Measurements from ENCODE around the gene KIRREL3.

The KIRREL3 gene

DNA sequence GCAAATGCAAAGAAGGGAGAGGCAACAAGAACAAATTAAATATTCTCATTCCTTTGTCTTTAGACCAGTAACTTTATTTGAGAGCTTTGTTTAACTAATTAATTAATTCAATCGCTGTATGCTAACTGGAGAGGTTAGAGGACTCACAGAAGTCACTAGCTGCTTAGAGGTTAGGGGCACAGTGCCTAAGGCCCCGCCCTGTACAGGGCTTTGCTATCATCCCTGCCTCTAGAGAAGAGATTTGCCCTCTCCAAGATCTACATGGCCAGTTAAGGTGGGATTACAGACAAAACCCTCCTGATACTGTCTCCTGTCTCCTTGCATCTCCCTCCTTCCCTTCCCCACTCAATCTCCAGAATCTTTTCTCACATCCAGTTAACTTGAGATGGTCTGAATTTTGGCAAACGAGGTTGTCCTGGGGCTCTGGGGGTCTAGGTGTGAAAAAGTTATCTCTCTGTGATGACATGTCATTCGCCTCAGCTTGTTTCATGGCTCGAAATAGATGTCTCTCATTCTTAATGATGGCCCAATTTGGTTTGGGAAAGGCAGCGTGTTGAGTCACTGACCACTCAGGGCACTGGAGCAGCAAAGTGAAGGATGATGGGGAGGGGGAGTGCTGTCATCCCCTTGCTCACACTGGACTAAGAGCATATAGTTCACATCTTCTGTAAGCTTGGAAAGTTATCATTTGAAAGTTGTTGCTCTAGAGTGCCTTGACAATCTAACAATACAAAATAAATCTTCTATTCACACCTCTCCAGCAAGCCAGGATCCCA is 190.9 kb downstream of the KIRREL3 start:
- H3K36me3 ChIP-seq (ENCODE audit: low read length), result no peaks in the 10 kb centered on the region
- no peaks in the 10 kb centered on the region for H3F3A ChIP-seq (ENCODE audit: insufficient read depth)

DNA sequence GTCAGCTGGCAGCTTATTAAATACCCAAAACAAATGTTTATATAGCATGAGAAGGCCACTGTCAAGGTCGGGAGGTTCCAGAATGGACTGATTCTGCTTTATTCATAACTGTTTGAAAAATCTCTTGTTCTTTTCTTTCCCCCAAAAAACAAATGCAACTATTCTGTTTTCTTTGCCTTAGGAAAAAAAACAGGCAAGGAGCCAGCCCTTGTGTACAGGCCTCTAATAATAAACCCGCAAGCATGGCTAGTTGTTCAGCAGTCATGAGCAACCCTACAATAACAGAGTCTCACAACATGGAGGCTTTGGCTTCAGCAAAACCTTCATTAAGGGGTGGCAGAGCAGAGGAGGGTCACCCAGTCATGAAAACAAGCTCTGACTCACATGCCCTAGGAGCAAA is 191.7 kb downstream of the KIRREL3 start:
- H2AFZ ChIP-seq (ENCODE audit: low read depth, low read length, severe bottlenecking), result no peak overlapping the region
- no peak for TF ChIP-seq EZH2phosphoT487 (conservative IDR thresholded peaks at IDR 0.05; ENCODE audit: low read length)
- TF ChIP-seq, protein P1, sequence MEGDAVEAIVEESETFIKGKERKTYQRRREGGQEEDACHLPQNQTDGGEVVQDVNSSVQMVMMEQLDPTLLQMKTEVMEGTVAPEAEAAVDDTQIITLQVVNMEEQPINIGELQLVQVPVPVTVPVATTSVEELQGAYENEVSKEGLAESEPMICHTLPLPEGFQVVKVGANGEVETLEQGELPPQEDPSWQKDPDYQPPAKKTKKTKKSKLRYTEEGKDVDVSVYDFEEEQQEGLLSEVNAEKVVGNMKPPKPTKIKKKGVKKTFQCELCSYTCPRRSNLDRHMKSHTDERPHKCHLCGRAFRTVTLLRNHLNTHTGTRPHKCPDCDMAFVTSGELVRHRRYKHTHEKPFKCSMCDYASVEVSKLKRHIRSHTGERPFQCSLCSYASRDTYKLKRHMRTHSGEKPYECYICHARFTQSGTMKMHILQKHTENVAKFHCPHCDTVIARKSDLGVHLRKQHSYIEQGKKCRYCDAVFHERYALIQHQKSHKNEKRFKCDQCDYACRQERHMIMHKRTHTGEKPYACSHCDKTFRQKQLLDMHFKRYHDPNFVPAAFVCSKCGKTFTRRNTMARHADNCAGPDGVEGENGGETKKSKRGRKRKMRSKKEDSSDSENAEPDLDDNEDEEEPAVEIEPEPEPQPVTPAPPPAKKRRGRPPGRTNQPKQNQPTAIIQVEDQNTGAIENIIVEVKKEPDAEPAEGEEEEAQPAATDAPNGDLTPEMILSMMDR (IDR thresholded peaks at IDR 0.05; ENCODE audit: insufficient read depth, low read length, poor library complexity, severe bottlenecking), result no peak
- no peaks in the 10 kb centered on the region for H3K9me3 ChIP-seq (ENCODE audit: insufficient read depth, low read length)
- no peaks in the 10 kb centered on the region for H3K9me2 ChIP-seq (replicated peaks; ENCODE audit: insufficient read depth, low read length)
- H3K4me2 ChIP-seq (ENCODE audit: low read depth, low read length, poor library complexity, severe bottlenecking), result no peak overlapping the region
- no peak overlapping the region for H3K4me3 ChIP-seq (ENCODE audit: insufficient read depth, low read length, poor library complexity, severe bottlenecking)
- no peaks in the 10 kb centered on the region for H3K27me3 ChIP-seq (ENCODE audit: low read length)
- H3K27ac ChIP-seq (ENCODE audit: low read depth, low read length), result no peak overlapping the region
- H4K20me1 ChIP-seq (ENCODE audit: low read depth, low read length), result no peaks in the 10 kb centered on the region
- no peaks in the 10 kb centered on the region for H3F3A ChIP-seq (ENCODE audit: insufficient read depth)
- H3K9ac ChIP-seq (ENCODE audit: low read length), result no peak overlapping the region
- no peaks in the 10 kb centered on the region for H3K36me3 ChIP-seq (ENCODE audit: low read length)
- H3K79me2 ChIP-seq (ENCODE audit: insufficient read depth, low read length), result no peaks in the 10 kb centered on the region

More for the DNA sequence above, 190.9 kb downstream of the KIRREL3 start:
- Histone ChIP-seq H3K79me2 (ENCODE audit: insufficient read depth, low read length) (no peaks in the 10 kb centered on the region), H2AFZ (ENCODE audit: low read depth, low read length, severe bottlenecking) (no peak overlapping the region), H4K20me1 (ENCODE audit: low read depth, low read length) (no peaks in the 10 kb centered on the region), H3K9me2 (replicated peaks; ENCODE audit: insufficient read depth, low read length) (no peaks in the 10 kb centered on the region), H3K4me3 (ENCODE audit: insufficient read depth, low read length, poor library complexity, severe bottlenecking) (no peak overlapping the region), H3K27me3 (ENCODE audit: low read length) (no peaks in the 10 kb centered on the region), H3K9me3 (ENCODE audit: insufficient read depth, low read length) (no peaks in the 10 kb centered on the region), H3K4me2 (ENCODE audit: low read depth, low read length, poor library complexity, severe bottlenecking) (no peak overlapping the region), H3K27ac (ENCODE audit: low read depth, low read length) (no peak overlapping the region), H3K9ac (ENCODE audit: low read length) (no peak overlapping the region)
- TF ChIP-seq EZH2phosphoT487 (conservative IDR thresholded peaks at IDR 0.05; ENCODE audit: low read length), result no peak
- TF ChIP-seq, protein P1 (IDR thresholded peaks at IDR 0.05; ENCODE audit: insufficient read depth, low read length, poor library complexity, severe bottlenecking), result no peak

DNA sequence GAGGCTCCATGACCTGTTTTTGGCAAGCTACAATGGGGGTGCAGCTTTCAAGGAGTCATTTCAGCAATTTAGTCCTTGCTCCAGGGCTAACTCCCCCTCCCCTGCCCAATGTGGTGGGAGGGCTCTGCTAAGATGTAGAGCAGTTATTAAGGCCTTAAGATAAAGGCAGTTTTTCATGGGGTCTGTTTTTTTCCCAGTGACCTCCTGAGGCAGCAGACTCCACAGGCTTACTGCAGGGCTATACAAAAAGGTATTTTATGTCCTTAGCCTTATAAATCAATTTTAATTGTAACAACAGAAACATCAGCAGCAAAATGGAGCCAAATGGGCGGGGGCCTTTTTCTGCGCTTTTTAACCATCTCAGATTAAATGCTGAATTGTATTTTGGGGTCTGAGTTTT is 192.3 kb downstream of the KIRREL3 start:
- Histone ChIP-seq H3K36me3 (ENCODE audit: low read length) (no peaks in the 10 kb centered on the region), H3K4me2 (ENCODE audit: low read depth, low read length, poor library complexity, severe bottlenecking) (no peak overlapping the region), H3K79me2 (ENCODE audit: insufficient read depth, low read length) (no peaks in the 10 kb centered on the region), H3F3A (ENCODE audit: insufficient read depth) (no peaks in the 10 kb centered on the region), H3K9me3 (ENCODE audit: insufficient read depth, low read length) (no peaks in the 10 kb centered on the region), H2AFZ (ENCODE audit: low read depth, low read length, severe bottlenecking) (no peak overlapping the region), H3K27ac (ENCODE audit: low read depth, low read length) (no peak overlapping the region), H3K4me3 (ENCODE audit: insufficient read depth, low read length, poor library complexity, severe bottlenecking) (no peak overlapping the region), H4K20me1 (ENCODE audit: low read depth, low read length) (no peaks in the 10 kb centered on the region), H3K9me2 (replicated peaks; ENCODE audit: insufficient read depth, low read length) (no peaks in the 10 kb centered on the region), H3K27me3 (ENCODE audit: low read length) (no peaks in the 10 kb centered on the region), H3K9ac (ENCODE audit: low read length) (no peak overlapping the region)
- TF ChIP-seq, protein P1 (IDR thresholded peaks at IDR 0.05; ENCODE audit: insufficient read depth, low read length, poor library complexity, severe bottlenecking), result no peak
- no peak for TF ChIP-seq EZH2phosphoT487 (conservative IDR thresholded peaks at IDR 0.05; ENCODE audit: low read length)

Data from SU-DHL-6 (cell line).